Lung (tissue), 12 donors: ENCODE data around the gene PCDHA4. TPM values are rescaled to one million over a fixed set of nuclear protein-coding genes. Genes with fewer than 3 reads are reported as not detected.
A peak's percentile ranks its signal among the peaks of the same experiment; 100 is the strongest.
"Not testable (repeated sequence)": the region's sequence is repeated elsewhere in the genome, so short reads cannot be mapped to it uniquely, and the experiment has no call there.

ENCODE experiments used
- ATAC-seq: fragments of 200-7000 bp; cut with Tn5 transposase; one replicate; pipeline ENCODE4 v1.9.1; 2020; ENCODE audit warnings: moderate number of reproducible peaks; ENCODE audit not compliant: insufficient read depth, low FRiP score
- DNase-seq, 3 donors: peaks; one replicate each; pipeline ENCODE4 v3.0.0-alpha.2; 2013 to 2017
- H3K27ac ChIP-seq, 2 donors: one replicate each; pipeline ENCODE4 v1.5.1; 2013; ENCODE audit warnings: mild to moderate bottlenecking in 2 of 2, moderate library complexity in 2 of 2, control low read depth in 1 of 2, inconsistent platforms in 1 of 2, low read depth in 1 of 2, low read length in 1 of 2
- H3K27me3 ChIP-seq, 3 donors: one replicate each; pipeline ENCODE4 v1.5.1; 2013; ENCODE audit warnings: low read length in 2 of 3; ENCODE audit not compliant: control insufficient read depth in 3 of 3, insufficient read depth in 3 of 3
- H3K36me3 ChIP-seq, 4 donors: one replicate each; pipeline ENCODE4 v1.5.1; 2013; ENCODE audit warnings: low read length in 4 of 4, mild to moderate bottlenecking in 1 of 4, moderate library complexity in 1 of 4; ENCODE audit not compliant: control insufficient read depth in 4 of 4, insufficient read depth in 4 of 4
- H3K4me1 ChIP-seq, 5 donors: one replicate each; pipeline ENCODE4 v1.5.1; 2013; ENCODE audit warnings: low read length in 5 of 5, mild to moderate bottlenecking in 2 of 5, moderate library complexity in 1 of 5; ENCODE audit not compliant: control insufficient read depth in 5 of 5, insufficient read depth in 5 of 5
- H3K4me3 ChIP-seq: one replicate; pipeline ENCODE4 v1.5.1; 2013; ENCODE audit warnings: mild to moderate bottlenecking, control low read depth, moderate library complexity
- H3K9ac ChIP-seq, 2 donors: one replicate each; pipeline ENCODE4 v1.5.1; 2013; ENCODE audit warnings: low read length in 2 of 2, control low read depth in 1 of 2; ENCODE audit not compliant: insufficient read depth in 1 of 2
- H3K9me3 ChIP-seq, 4 donors: one replicate each; pipeline ENCODE4 v1.5.1; 2013; ENCODE audit warnings: low read length in 3 of 4, mild to moderate bottlenecking in 1 of 4, moderate library complexity in 1 of 4; ENCODE audit not compliant: control insufficient read depth in 4 of 4, insufficient read depth in 3 of 4
- CTCF ChIP-seq: IDR thresholded peaks from 2 replicates; pipeline ENCODE4 v1.5.1; 2012; ENCODE audit warnings: mild to moderate bottlenecking; ENCODE audit errors: control extremely low read depth, extremely low read depth
- WGBS, 2 donors: extraction: QIAGEN DNeasy Blood & Tissue Kit; methylation state at CpG; one replicate each; pipeline ENCODE4 v1.1.7; 2013; 5-methylcytosine and 5-hydroxymethylcytosine counted together
- polyA plus RNA-seq, 2 donors: library from polyadenylated mRNA; stranded (reverse); fragments of 200-250 nt; gene quantifications; one replicate each; pipeline ENCODE4 v1.2.1, GENCODE V29; 2013
- total RNA-seq, 2 donors: library from RNA; depleted of rRNA in 1 of 2; stranded (reverse); fragments of >200 nt in 1 of 2; gene quantifications; one replicate each; pipeline ENCODE4 v1.2.1, GENCODE V29; 2014 to 2021
- donor health status: control.
- donor health status: control.
- donor health status: Bipolar disorder and iron deficiency.
- donor health status: healthy.
- donor health status: DM: yes; HTN: yes; CAD: no.

The PCDHA4 gene
- total and polyA plus RNA-seq, 4 donors = 0.26 to 2.9 (median 1.0) TPM

DNA sequence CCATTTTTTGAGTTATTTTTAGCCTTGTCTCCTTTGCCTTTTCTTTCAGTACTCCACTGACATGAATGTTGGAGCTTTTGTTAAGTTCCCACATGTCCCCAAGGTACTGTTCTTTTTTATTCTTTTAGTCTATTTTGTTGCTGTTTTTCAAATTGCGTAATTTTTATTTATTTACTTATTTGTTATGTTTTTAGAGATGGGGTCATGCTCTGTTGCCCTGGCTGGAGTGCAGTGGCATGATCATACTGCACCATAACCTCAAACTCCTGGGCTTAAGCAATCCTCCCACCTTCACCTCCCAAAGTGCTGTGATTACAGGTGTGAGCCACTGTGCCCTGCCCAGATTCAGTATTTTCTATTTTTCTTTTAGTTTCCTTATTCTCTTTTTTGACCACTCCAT, 26.4 kb upstream of the PCDHA4 start:
- no peak overlapping the region for H3K9ac ChIP-seq
- peaks cover 0 to 32% (median 25%) of the 10 kb centered on the region in 4 donors for H3K9me3 ChIP-seq
- TF ChIP-seq CTCF = no peak
- DNase-seq (no peak), ATAC-seq (no peak)
- H3K4me3 ChIP-seq = no peak overlapping the region
- no peaks in the 10 kb centered on the region for H3K4me1 ChIP-seq
- H3K36me3 ChIP-seq = no peaks in the 10 kb centered on the region
- WGBS, 2 donors = 83 to 90% methylated on average over 1 of the region's 1 CpG
- no peak overlapping the region for H3K27ac ChIP-seq
- no peaks in the 10 kb centered on the region for H3K27me3 ChIP-seq

- TF ChIP-seq CTCF = no peak
- no peak within 1 kb of the TSS for H3K9ac ChIP-seq
- no peak within 1 kb of the TSS for H3K4me3 ChIP-seq
- H3K27ac ChIP-seq = no peak within 1 kb of the TSS
- no peak for DNase-seq
- H3K9me3 ChIP-seq = peaks cover 0 to 42% (median 23%) of the 10 kb centered on the region in 4 donors
- no peaks in the 10 kb centered on the region for H3K4me1 ChIP-seq
- WGBS, 2 donors = 16 to 24% methylated on average over 29 of the region's 29 CpGs
- no peaks in the 10 kb centered on the region for H3K36me3 ChIP-seq
- peaks cover 0 to 6% (median 0%) of the 10 kb centered on the region in 3 donors for H3K27me3 ChIP-seq
- no peak for ATAC-seq
Measured at GRCh38 chr5:140785905-140786686, 20.8 kb upstream of the PCDHA4 start, which contains the start of gene PCDHA1. TSS of gene PCDHA1 (plus strand) at chr5:140786140.

GRCh38 chr5:140787422-140787821, 19.4 kb upstream of the PCDHA4 start:
- H3K9me3 ChIP-seq = peaks cover 0 to 37% (median 15%) of the 10 kb centered on the region in 4 donors

GRCh38 chr5:140787849-140788504, 18.9 kb upstream of the PCDHA4 start:
- peaks cover 0 to 34% (median 14%) of the 10 kb centered on the region in 4 donors for H3K9me3 ChIP-seq
- H3K27me3 ChIP-seq, H3K36me3 ChIP-seq, DNase-seq, H3K27ac ChIP-seq, H3K9ac ChIP-seq, ATAC-seq, H3K4me1 ChIP-seq: not testable (repeated sequence)
- WGBS, 2 donors = 37 to 41% methylated on average over 69 to 70 of the region's 70 CpGs
- H3K4me3 ChIP-seq = peak overlapping the region; percentile 4

More at GRCh38 chr5:140787422-140787821, 19.4 kb upstream of the PCDHA4 start:
- H3K4me3 ChIP-seq, H3K27me3 ChIP-seq, H3K4me1 ChIP-seq, H3K9ac ChIP-seq, ATAC-seq, H3K36me3 ChIP-seq, H3K27ac ChIP-seq, DNase-seq: not testable (repeated sequence)
- WGBS, 2 donors = 39 to 45% methylated on average over 44 of the region's 44 CpGs
